ENCODE data around the gene NPEPPS. TPM values are rescaled to one million over a fixed set of nuclear protein-coding genes. Genes with fewer than 3 reads are reported as not detected.

The NPEPPS gene
- total and polyA plus RNA-seq, 2 of the 8 experiments (the other 6 are each of a cell fraction or from before 2014, with no cell fraction given): 53.6 to 118 TPM

DNA sequence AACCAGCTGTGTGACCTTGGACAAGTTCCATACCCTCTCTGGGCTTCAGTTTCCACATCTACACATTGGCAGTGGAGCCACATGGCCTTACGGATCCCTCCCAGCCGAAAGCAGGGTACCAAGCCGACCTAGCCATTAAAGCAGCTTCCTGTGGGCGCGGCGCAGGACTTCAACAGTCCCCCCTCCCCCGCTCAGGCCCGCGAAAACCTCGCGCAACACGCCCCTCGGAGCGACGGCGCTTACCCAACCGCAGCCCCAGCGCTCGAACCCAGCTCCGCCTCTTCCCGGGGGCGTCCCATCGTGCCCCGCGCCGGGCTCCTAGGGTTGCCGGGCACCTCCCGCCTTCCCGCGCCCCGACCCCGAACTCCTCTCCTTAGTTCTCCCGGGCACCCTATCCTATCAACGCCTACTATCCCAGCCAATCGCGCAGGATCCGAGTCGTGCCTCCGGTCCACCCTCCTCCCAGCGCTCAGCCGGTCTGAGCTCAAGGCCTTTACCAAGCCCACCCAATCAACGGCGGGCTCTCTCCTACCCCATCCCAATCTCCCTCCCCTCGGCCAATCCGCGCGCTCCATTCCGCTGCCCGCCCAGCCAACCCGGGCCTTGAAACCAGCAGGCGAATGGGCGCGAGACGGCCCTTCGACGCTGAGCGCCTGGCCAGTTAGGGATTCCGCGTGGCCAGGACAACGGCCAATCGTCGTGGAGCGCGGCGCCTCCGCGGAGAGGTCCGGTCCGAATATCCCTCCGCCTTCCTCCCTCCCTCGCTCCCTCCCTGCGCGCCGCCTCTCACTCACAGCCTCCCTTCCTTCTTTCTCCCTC lies 118.5 kb downstream of the NPEPPS start, which contains the start of gene KPNB1 (continued):
- 0 out of 2 replicates have a peak, but pooled peaks have one; percentile 8 for TF ChIP-seq JUND (IDR thresholded peaks at IDR 0.05; ENCODE audit: low read length)
- peak; percentile 67; the same call in 1 of the 2 replicates for TF ChIP-seq TEAD4 (IDR thresholded peaks at IDR 0.05; ENCODE audit: low read depth, low read length)
- TF ChIP-seq, protein P1, sequence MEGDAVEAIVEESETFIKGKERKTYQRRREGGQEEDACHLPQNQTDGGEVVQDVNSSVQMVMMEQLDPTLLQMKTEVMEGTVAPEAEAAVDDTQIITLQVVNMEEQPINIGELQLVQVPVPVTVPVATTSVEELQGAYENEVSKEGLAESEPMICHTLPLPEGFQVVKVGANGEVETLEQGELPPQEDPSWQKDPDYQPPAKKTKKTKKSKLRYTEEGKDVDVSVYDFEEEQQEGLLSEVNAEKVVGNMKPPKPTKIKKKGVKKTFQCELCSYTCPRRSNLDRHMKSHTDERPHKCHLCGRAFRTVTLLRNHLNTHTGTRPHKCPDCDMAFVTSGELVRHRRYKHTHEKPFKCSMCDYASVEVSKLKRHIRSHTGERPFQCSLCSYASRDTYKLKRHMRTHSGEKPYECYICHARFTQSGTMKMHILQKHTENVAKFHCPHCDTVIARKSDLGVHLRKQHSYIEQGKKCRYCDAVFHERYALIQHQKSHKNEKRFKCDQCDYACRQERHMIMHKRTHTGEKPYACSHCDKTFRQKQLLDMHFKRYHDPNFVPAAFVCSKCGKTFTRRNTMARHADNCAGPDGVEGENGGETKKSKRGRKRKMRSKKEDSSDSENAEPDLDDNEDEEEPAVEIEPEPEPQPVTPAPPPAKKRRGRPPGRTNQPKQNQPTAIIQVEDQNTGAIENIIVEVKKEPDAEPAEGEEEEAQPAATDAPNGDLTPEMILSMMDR (IDR thresholded peaks at IDR 0.05; ENCODE audit: control extremely low read depth in 1 of 3, insufficient read depth in 1 of 3, low read depth in 1 of 3, low read length in 3 of 3): no peak
- TF ChIP-seq, protein P2, sequence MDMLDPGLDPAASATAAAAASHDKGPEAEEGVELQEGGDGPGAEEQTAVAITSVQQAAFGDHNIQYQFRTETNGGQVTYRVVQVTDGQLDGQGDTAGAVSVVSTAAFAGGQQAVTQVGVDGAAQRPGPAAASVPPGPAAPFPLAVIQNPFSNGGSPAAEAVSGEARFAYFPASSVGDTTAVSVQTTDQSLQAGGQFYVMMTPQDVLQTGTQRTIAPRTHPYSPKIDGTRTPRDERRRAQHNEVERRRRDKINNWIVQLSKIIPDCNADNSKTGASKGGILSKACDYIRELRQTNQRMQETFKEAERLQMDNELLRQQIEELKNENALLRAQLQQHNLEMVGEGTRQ (IDR thresholded peaks at IDR 0.05; ENCODE audit: low read length): peak; percentile 42
- no peak for TF ChIP-seq TAF7 (optimal IDR thresholded peaks at IDR 0.05; ENCODE audit: borderline replicate concordance, low read depth, low read length)
- no peak for TF ChIP-seq RXRA (IDR thresholded peaks at IDR 0.05; ENCODE audit: insufficient read depth, low read depth, low read length)
- TF ChIP-seq BRCA1 (IDR thresholded peaks at IDR 0.05; ENCODE audit: low read depth, low read length): no peak
- no peak for TF ChIP-seq SUZ12 (IDR thresholded peaks at IDR 0.05; ENCODE audit: low read length)
- TF ChIP-seq HDAC6 (IDR thresholded peaks at IDR 0.05; ENCODE audit: low read depth, low read length): no peak
- no peak for TF ChIP-seq NRF1 (IDR thresholded peaks at IDR 0.05; ENCODE audit: low read depth, low read length)
- TF ChIP-seq JUN (IDR thresholded peaks at IDR 0.05; ENCODE audit: low read depth, low read length): no peak
- TF ChIP-seq CEBPB (IDR thresholded peaks at IDR 0.05; ENCODE audit: low read depth, low read length): peak; percentile 58; the same call in 1 of the 2 replicates
- TF ChIP-seq BACH1 (IDR thresholded peaks at IDR 0.05; ENCODE audit: low read length): peak; percentile 78
- TF ChIP-seq TBP (IDR thresholded peaks at IDR 0.05; ENCODE audit: low read depth, low read length): peak; percentile 88
- no peak for TF ChIP-seq CBX8 (IDR thresholded peaks at IDR 0.05; ENCODE audit: borderline replicate concordance, low read depth, low read length)
- peak; percentile 30; the same call in 1 of the 2 replicates for TF ChIP-seq SP2 (IDR thresholded peaks at IDR 0.05; ENCODE audit: low read length)
- TF ChIP-seq EGR1 (IDR thresholded peaks at IDR 0.05; ENCODE audit: borderline replicate concordance, low read depth, low read length): peak; percentile 78; the same call in 1 of the 2 replicates
- TF ChIP-seq SAP30 (IDR thresholded peaks at IDR 0.05; ENCODE audit: insufficient read depth, insufficient replicate concordance, low read length): no peak
- TF ChIP-seq TAF1 (IDR thresholded peaks at IDR 0.05; ENCODE audit: low read depth, low read length): peak; percentile 95; the same call in 1 of the 2 replicates
- no peak for TF ChIP-seq CBX5 (IDR thresholded peaks at IDR 0.05; ENCODE audit: low read depth, low read length)
- no peak for TF ChIP-seq ZNF274 (IDR thresholded peaks at IDR 0.05; ENCODE audit: borderline replicate concordance, extremely low read depth, low read length)

All from H1 (cell line).